ENCODE measurements around the gene TP53INP2. TPM values are rescaled to one million over a fixed set of nuclear protein-coding genes. Genes with fewer than 3 reads are reported as not detected.

The TP53INP2 gene
- total RNA-seq, 1 donor from 2014 or later: 4.3 TPM

- DNase-seq (ENCODE audit: low read depth): no peak
- TF ChIP-seq CTCF (conservative IDR thresholded peaks at IDR 0.05; ENCODE audit: low read depth, low read length): no peak
Measured at GRCh38 chr20:34736106-34736735, 32.1 kb downstream of the TP53INP2 start.

GRCh38 chr20:34743039-34743438, 38.9 kb downstream of the TP53INP2 start:
- no peak for TF ChIP-seq CTCF (conservative IDR thresholded peaks at IDR 0.05; ENCODE audit: low read depth, low read length)
- H3K4me3 ChIP-seq (ENCODE audit: low read depth, low read length): no peak overlapping the region
- no peak for DNase-seq (ENCODE audit: low read depth)

More at GRCh38 chr20:34736106-34736735, 32.1 kb downstream of the TP53INP2 start:
- H3K4me3 ChIP-seq (ENCODE audit: low read depth, low read length): no peak overlapping the region

- DNase-seq (ENCODE audit: low read depth): no peak
- TF ChIP-seq CTCF (conservative IDR thresholded peaks at IDR 0.05; ENCODE audit: low read depth, low read length): no peak
- no peak overlapping the region for H3K4me3 ChIP-seq (ENCODE audit: low read depth, low read length)
Measured at GRCh38 chr20:34744340-34744739, 40.2 kb downstream of the TP53INP2 start.

- no peak overlapping the region for H3K4me3 ChIP-seq (ENCODE audit: low read depth, low read length)
- no peak for TF ChIP-seq CTCF (conservative IDR thresholded peaks at IDR 0.05; ENCODE audit: low read depth, low read length)
- no peak for DNase-seq (ENCODE audit: low read depth)
Measured at GRCh38 chr20:34744847-34745246, 40.7 kb downstream of the TP53INP2 start.

GRCh38 chr20:34746674-34747073, 42.5 kb downstream of the TP53INP2 start:
- no peak for DNase-seq (ENCODE audit: low read depth)

GRCh38 chr20:34747479-34747878, 43.3 kb downstream of the TP53INP2 start:
- no peak for TF ChIP-seq CTCF (conservative IDR thresholded peaks at IDR 0.05; ENCODE audit: low read depth, low read length)
- no peak overlapping the region for H3K4me3 ChIP-seq (ENCODE audit: low read depth, low read length)

More at GRCh38 chr20:34746674-34747073, 42.5 kb downstream of the TP53INP2 start:
- H3K4me3 ChIP-seq (ENCODE audit: low read depth, low read length): no peak overlapping the region
- no peak for TF ChIP-seq CTCF (conservative IDR thresholded peaks at IDR 0.05; ENCODE audit: low read depth, low read length)

GRCh38 chr20:34748709-34749108, 44.6 kb downstream of the TP53INP2 start:
- TF ChIP-seq CTCF (conservative IDR thresholded peaks at IDR 0.05; ENCODE audit: low read depth, low read length): no peak

More at GRCh38 chr20:34747479-34747878, 43.3 kb downstream of the TP53INP2 start:
- DNase-seq (ENCODE audit: low read depth): no peak

More at GRCh38 chr20:34748709-34749108, 44.6 kb downstream of the TP53INP2 start:
- DNase-seq (ENCODE audit: low read depth): no peak
- H3K4me3 ChIP-seq (ENCODE audit: low read depth, low read length): no peak overlapping the region
